ENCODE data around the gene SHB.
A peak's percentile ranks its signal among the peaks of the same experiment; 100 is the strongest.

Gene SHB

GRCh38 chr9:38039907-38040682 lies 28.9 kb downstream of the SHB start:
- no peak for DNase-seq

- no peak for DNase-seq
Measured at GRCh38 chr9:38039090-38039906, 29.7 kb downstream of the SHB start.

GRCh38 chr9:38038307-38039089 lies 30.5 kb downstream of the SHB start:
- DNase-seq: no peak

- no peak for DNase-seq
Measured at GRCh38 chr9:38037981-38038306, 31.1 kb downstream of the SHB start.

GRCh38 chr9:38036359-38037084 lies 32.5 kb downstream of the SHB start:
- DNase-seq: no peak

GRCh38 chr9:38035873-38036272 lies 33.2 kb downstream of the SHB start:
- DNase-seq: no peak

- no peak for DNase-seq
Measured at GRCh38 chr9:38033941-38034340, 35.1 kb downstream of the SHB start.

- DNase-seq: no peak
Measured at GRCh38 chr9:38032266-38033110, 36.5 kb downstream of the SHB start.

- DNase-seq: no peak
Measured at GRCh38 chr9:38031594-38031993, 37.4 kb downstream of the SHB start.

GRCh38 chr9:38030658-38031057 lies 38.4 kb downstream of the SHB start:
- DNase-seq: no peak

- peak; percentile 45 for DNase-seq
Measured at GRCh38 chr9:38029915-38030638, 39.0 kb downstream of the SHB start.

- no peak for DNase-seq
Measured at GRCh38 chr9:38027714-38028113, 41.3 kb downstream of the SHB start.

GRCh38 chr9:38026840-38027527 lies 42.0 kb downstream of the SHB start:
- no peak for DNase-seq

- peak; percentile 78 for DNase-seq
Measured at GRCh38 chr9:38026021-38026809, 42.8 kb downstream of the SHB start.

GRCh38 chr9:38025166-38025565 lies 43.9 kb downstream of the SHB start:
- DNase-seq: no peak

- DNase-seq: peak; percentile 75
Measured at GRCh38 chr9:38024036-38024681, 44.9 kb downstream of the SHB start.

- DNase-seq: peak; percentile 63
Measured at GRCh38 chr9:38023661-38024035, 45.4 kb downstream of the SHB start.

GRCh38 chr9:38022995-38023394 lies 46.0 kb downstream of the SHB start:
- DNase-seq: peak; percentile 44

GRCh38 chr9:38022203-38022895 lies 46.7 kb downstream of the SHB start:
- DNase-seq: peak; percentile 46

Measured in DMS79 treated with DMSO at 0.1 percent for 48 hours (cell line).